Measurements from ENCODE around the gene DAB2IP. TPM values are rescaled to one million over a fixed set of nuclear protein-coding genes. Genes with fewer than 3 reads are reported as not detected.

DAB2IP gene
- total and polyA plus RNA-seq, 2 donors (not counting 1 experiment from before 2014, with no cell fraction given) = 14.6 to 16.5 TPM

DNA sequence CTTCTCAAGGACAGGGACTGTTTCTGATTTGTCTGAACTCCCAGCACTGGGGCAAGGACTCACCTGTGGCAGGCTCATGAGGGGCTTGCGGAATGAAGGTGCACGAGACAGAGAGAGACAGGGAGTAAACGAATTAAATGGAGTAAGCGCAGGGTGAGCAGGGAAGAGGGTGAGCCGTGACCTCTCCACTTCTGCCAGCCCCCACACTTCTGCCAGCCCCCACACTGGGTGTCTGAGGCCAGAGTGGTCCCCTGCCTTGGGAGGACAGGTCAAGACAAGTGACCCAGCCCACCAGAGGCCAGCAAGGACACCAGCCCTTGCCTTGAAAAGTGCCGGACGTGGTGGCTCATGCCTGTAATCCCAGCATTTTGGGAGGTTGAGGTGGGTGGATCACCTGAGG, 37.2 kb downstream of the DAB2IP start:
- H3K9ac ChIP-seq (ENCODE audit: insufficient read depth, low read length) = no peak overlapping the region
- no peaks in the 10 kb centered on the region for H3K9me3 ChIP-seq (ENCODE audit: control insufficient read depth, insufficient read depth, low read depth, low read length)
- TF ChIP-seq EZH2 (IDR thresholded peaks at IDR 0.05; ENCODE audit: low read length, missing control alignments) = no peak
- TF ChIP-seq, protein P1, sequence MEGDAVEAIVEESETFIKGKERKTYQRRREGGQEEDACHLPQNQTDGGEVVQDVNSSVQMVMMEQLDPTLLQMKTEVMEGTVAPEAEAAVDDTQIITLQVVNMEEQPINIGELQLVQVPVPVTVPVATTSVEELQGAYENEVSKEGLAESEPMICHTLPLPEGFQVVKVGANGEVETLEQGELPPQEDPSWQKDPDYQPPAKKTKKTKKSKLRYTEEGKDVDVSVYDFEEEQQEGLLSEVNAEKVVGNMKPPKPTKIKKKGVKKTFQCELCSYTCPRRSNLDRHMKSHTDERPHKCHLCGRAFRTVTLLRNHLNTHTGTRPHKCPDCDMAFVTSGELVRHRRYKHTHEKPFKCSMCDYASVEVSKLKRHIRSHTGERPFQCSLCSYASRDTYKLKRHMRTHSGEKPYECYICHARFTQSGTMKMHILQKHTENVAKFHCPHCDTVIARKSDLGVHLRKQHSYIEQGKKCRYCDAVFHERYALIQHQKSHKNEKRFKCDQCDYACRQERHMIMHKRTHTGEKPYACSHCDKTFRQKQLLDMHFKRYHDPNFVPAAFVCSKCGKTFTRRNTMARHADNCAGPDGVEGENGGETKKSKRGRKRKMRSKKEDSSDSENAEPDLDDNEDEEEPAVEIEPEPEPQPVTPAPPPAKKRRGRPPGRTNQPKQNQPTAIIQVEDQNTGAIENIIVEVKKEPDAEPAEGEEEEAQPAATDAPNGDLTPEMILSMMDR (conservative IDR thresholded peaks at IDR 0.05 in 1 of 2, IDR thresholded peaks at IDR 0.05 in 1 of 2; ENCODE audit: low read depth in 1 of 2, low read length in 2 of 2) = no peak
- no peaks in the 10 kb centered on the region for H4K20me1 ChIP-seq (ENCODE audit: control insufficient read depth, extremely low read depth, insufficient read depth, low read length)
- no peaks in the 10 kb centered on the region for H3K27me3 ChIP-seq (ENCODE audit: control insufficient read depth, insufficient read depth, low read length)
- DNase-seq (ENCODE audit: low read depth in 2 of 2) = no peak
- H3K27ac ChIP-seq (ENCODE audit: insufficient read depth, low read length) = no peak overlapping the region
- H3K79me2 ChIP-seq (ENCODE audit: control insufficient read depth, insufficient read depth, low read length) = no peaks in the 10 kb centered on the region
- no peaks in the 10 kb centered on the region for H3K36me3 ChIP-seq (ENCODE audit: control insufficient read depth, insufficient read depth, low read length)
- no peak overlapping the region for H3K4me2 ChIP-seq (ENCODE audit: extremely low read depth, insufficient read depth, low read length)
- peaks cover 6% of the 10 kb centered on the region for H3K4me1 ChIP-seq (ENCODE audit: control insufficient read depth, extremely low read depth, insufficient read depth, low read length)
- no peak overlapping the region for H2AFZ ChIP-seq (ENCODE audit: low read length)
- H3K4me3 ChIP-seq (replicated peaks in 1 of 4; ENCODE audit: control extremely low read depth in 1 of 4, insufficient read depth in 1 of 4, low read depth in 3 of 4, low read length in 4 of 4) = no peak overlapping the region

DNA sequence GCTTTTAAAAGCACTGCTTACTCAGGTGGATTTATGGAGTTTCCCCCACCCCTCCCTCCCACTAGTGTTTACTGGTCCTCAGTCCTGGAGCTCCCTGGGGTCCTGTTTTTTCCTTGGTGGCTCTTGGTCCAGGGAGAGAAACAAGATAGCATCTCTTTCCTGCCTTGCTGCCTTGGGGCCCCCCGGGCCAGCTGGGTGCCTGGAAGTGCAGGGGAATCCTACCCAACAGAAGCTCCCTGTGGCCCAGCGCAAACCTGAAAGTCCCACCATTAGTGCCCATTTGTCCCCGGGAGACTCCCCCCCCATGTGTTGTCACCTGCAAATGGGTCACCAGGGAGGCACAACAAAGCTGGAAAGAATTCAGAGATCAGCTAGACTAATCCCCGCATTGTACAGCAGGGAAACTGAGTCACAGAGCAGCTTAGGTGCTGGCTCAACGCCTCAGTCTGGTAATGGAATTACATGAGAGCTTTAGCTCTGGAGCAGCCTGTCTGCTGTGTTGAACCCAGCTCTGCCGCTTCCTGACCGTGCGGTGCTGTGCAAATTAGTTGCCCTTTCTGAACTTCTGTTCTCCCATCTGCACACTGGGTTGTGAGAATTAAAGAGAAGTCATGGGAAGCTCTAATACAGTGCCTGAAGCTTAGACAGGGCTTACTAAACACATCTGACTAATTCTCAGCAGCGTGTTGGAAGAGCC, 38.2 kb downstream of the DAB2IP start:
- TF ChIP-seq EZH2 (IDR thresholded peaks at IDR 0.05; ENCODE audit: low read length, missing control alignments) = no peak
- TF ChIP-seq, protein P1 (conservative IDR thresholded peaks at IDR 0.05 in 1 of 2, IDR thresholded peaks at IDR 0.05 in 1 of 2; ENCODE audit: low read depth in 1 of 2, low read length in 2 of 2) = no peak

DNA sequence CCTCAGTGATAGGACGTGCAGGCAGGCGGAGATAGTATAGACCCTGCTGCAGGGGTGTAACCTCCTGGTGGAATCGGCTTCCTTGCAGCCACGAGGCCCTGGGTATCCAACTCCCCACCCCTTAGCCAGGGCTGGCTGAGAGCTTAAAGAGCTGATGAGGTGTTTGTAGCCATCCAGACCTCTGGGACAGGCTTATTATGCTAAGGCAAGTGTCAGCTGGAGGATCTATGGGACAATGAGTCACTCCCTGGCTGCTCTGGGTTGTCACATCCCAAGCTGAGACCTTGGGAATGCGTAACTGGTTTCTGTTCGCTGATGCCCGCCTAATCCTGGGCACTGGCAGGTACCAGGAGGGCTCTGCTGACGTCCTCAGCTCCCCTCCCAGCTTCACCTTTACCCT, 38.9 kb downstream of the DAB2IP start:
- Histone ChIP-seq H4K20me1 (ENCODE audit: control insufficient read depth, extremely low read depth, insufficient read depth, low read length) (no peaks in the 10 kb centered on the region), H3K4me3 (replicated peaks in 1 of 4; ENCODE audit: control extremely low read depth in 1 of 4, insufficient read depth in 1 of 4, low read depth in 3 of 4, low read length in 4 of 4) (no peak overlapping the region), H3K36me3 (ENCODE audit: control insufficient read depth, insufficient read depth, low read length) (no peaks in the 10 kb centered on the region), H3K27ac (ENCODE audit: insufficient read depth, low read length) (no peak overlapping the region), H3K4me2 (ENCODE audit: extremely low read depth, insufficient read depth, low read length) (no peak overlapping the region), H3K9ac (ENCODE audit: insufficient read depth, low read length) (no peak overlapping the region), H3K27me3 (ENCODE audit: control insufficient read depth, insufficient read depth, low read length) (no peaks in the 10 kb centered on the region), H3K79me2 (ENCODE audit: control insufficient read depth, insufficient read depth, low read length) (no peaks in the 10 kb centered on the region), H2AFZ (ENCODE audit: low read length) (no peak overlapping the region), H3K4me1 (ENCODE audit: control insufficient read depth, extremely low read depth, insufficient read depth, low read length) (peaks cover 6% of the 10 kb centered on the region), H3K9me3 (ENCODE audit: control insufficient read depth, insufficient read depth, low read depth, low read length) (no peaks in the 10 kb centered on the region)
- no peak for TF ChIP-seq EZH2 (IDR thresholded peaks at IDR 0.05; ENCODE audit: low read length, missing control alignments)
- TF ChIP-seq, protein P1 (conservative IDR thresholded peaks at IDR 0.05 in 1 of 2, IDR thresholded peaks at IDR 0.05 in 1 of 2; ENCODE audit: low read depth in 1 of 2, low read length in 2 of 2) = no peak
- DNase-seq (ENCODE audit: low read depth in 2 of 2) = no peak

More for the DNA sequence above, 38.2 kb downstream of the DAB2IP start:
- Histone ChIP-seq H3K36me3 (ENCODE audit: control insufficient read depth, insufficient read depth, low read length) (no peaks in the 10 kb centered on the region), H2AFZ (ENCODE audit: low read length) (no peak overlapping the region), H3K4me1 (ENCODE audit: control insufficient read depth, extremely low read depth, insufficient read depth, low read length) (peaks cover 6% of the 10 kb centered on the region), H3K9ac (ENCODE audit: insufficient read depth, low read length) (no peak overlapping the region), H3K79me2 (ENCODE audit: control insufficient read depth, insufficient read depth, low read length) (no peaks in the 10 kb centered on the region), H4K20me1 (ENCODE audit: control insufficient read depth, extremely low read depth, insufficient read depth, low read length) (no peaks in the 10 kb centered on the region), H3K9me3 (ENCODE audit: control insufficient read depth, insufficient read depth, low read depth, low read length) (no peaks in the 10 kb centered on the region), H3K27me3 (ENCODE audit: control insufficient read depth, insufficient read depth, low read length) (no peaks in the 10 kb centered on the region), H3K4me3 (replicated peaks in 1 of 4; ENCODE audit: control extremely low read depth in 1 of 4, insufficient read depth in 1 of 4, low read depth in 3 of 4, low read length in 4 of 4) (no peak overlapping the region), H3K27ac (ENCODE audit: insufficient read depth, low read length) (no peak overlapping the region), H3K4me2 (ENCODE audit: extremely low read depth, insufficient read depth, low read length) (no peak overlapping the region)
- DNase-seq (ENCODE audit: low read depth in 2 of 2) = no peak
